Adrenal gland (tissue), 12 donors: ENCODE results near the gene DOCK6. TPM values are rescaled to one million over a fixed set of nuclear protein-coding genes. Genes with fewer than 3 reads are reported as not detected.
A peak's percentile ranks its signal among the peaks of the same experiment; 100 is the strongest.

Experiments used
- DNase-seq, 7 donors: peaks; one replicate each; pipeline ENCODE4 v3.0.0-alpha.2; 2019 to 2020
- H3K27ac ChIP-seq, 5 donors: fragments of 200-600 bp; sonication (generic) in 4 of 5; 1 replicate in 3 of 5; 2 replicates in 2 of 5; pipeline versions ENCODE4 v1.5.1 to v1.8.0; 2016 to 2020; ENCODE audit warnings: mild to moderate bottlenecking in 1 of 5
- H3K27me3 ChIP-seq: fragments of 200-600 bp; 2 replicates; pipeline ENCODE4 v1.8.0; 2021
- H3K36me3 ChIP-seq, 2 donors: fragments of 200-600 bp; replicated peaks in 1 of 2; 1 replicate in 1 of 2; 2 replicates in 1 of 2; pipeline versions ENCODE4 v1.5.1 to v1.8.0; 2018 to 2022
- H3K4me1 ChIP-seq, 2 donors: fragments of 200-600 bp; replicated peaks in 1 of 2; 1 replicate in 1 of 2; 2 replicates in 1 of 2; pipeline versions ENCODE4 v1.5.1 to v1.8.0; 2018 to 2021
- H3K4me3 ChIP-seq, 4 donors: fragments of 200-600 bp; sonication (generic) in 3 of 4; one replicate each; pipeline ENCODE4 v1.5.1; 2016 to 2018
- H3K9me3 ChIP-seq, 3 donors: fragments of 200-600 bp; sonication (generic) in 1 of 3; replicated peaks in 1 of 3; 1 replicate in 2 of 3; 2 replicates in 1 of 3; pipeline versions ENCODE4 v1.5.1 to v1.8.0; 2016 to 2021
- POLR2A ChIP-seq, 2 donors: fragments of 450-650 bp; IDR thresholded peaks; one replicate each; pipeline ENCODE4 v1.6.1; 2017; ENCODE audit warnings: antibody characterized with exemption in 2 of 2, mild to moderate bottlenecking in 2 of 2, moderate library complexity in 1 of 2
- WGBS, 4 donors: extraction: QIAGEN DNeasy Blood & Tissue Kit in 2 of 4; methylation state at CpG; one replicate each; pipeline versions ENCODE4 v1.1.5 to v1.1.7; 2013 to 2017; 5-methylcytosine and 5-hydroxymethylcytosine counted together
- intact Hi-C, 2 donors: fragments of 100-400 bp; cut with DNase I; formaldehyde crosslinking; loops; one replicate each; pipeline versions ENCODE4 v1.14.1 to v1.15.0; 2022 to 2023
- polyA plus RNA-seq, 3 donors: library from polyadenylated mRNA; stranded (reverse); fragments of 200-250 nt in 2 of 3; fragments of 350-450 nt in 1 of 3; fragmentation: Illumina TruSeq in 1 of 3; extraction: RNeasy Lipid Tissue Mini Kit (QIAGEN cat#74804) in 1 of 3; gene quantifications; one replicate each; pipeline ENCODE4 v1.2.3, GENCODE V29; 2013 to 2014
- total RNA-seq, 9 donors: library from RNA; depleted of rRNA in 4 of 9; stranded (reverse); fragments of >200 nt in 4 of 9; fragments of 120-200 nt in 1 of 9; fragmentation: NEBNext Ultra II Directional in 1 of 9; extraction: Animal tissue kit (Norgen Biotek cat#: 25700) in 1 of 9; gene quantifications; one replicate each; pipeline versions ENCODE4 v1.1.0 to v1.2.4, GENCODE V29; 2013 to 2023
- TF ChIP-seq, protein P1 (sequence below), 6 experiments: fragments of 450-650 bp in 4 of 6; fragments of 200-600 bp in 2 of 6; sonication (generic) in 1 of 6; IDR thresholded peaks; 1 replicate in 5 of 6; 2 replicates in 1 of 6; pipeline versions ENCODE4 v1.5.1 to v1.8.0; 2016 to 2021; ENCODE audit warnings: antibody characterized with exemption in 6 of 6, mild to moderate bottlenecking in 2 of 6, moderate library complexity in 1 of 6
- donor health status: healthy with polysubstance abuse.
- donor health status: Bipolar disorder and iron deficiency.
- donor health status: DM: yes; HTN: yes; CAD: no.
- donor health status: DM: no; HTN: no; CAD: no.
- donor health status: DM: no; HTN: no; CAD: no.
- donor health status: DM: yes; HTN: yes; CAD: no.

DOCK6 gene
- total and polyA plus RNA-seq, 12 donors: 4.5 to 152 (median 38.3) TPM

GRCh38 chr19:11171144-11171543 lies 91.2 kb downstream of the DOCK6 start:
- DNase-seq: peak in 5 of 7 donors; percentile 59 to 79 (median 72)
- H3K36me3 ChIP-seq: peaks cover 0 to 85% of the 10 kb centered on the region in 2 donors
- 34 to 58% (median 43%) methylated on average over 5 of the region's 5 CpGs for WGBS, 4 donors
- no peaks in the 10 kb centered on the region for H3K9me3 ChIP-seq
- H3K27me3 ChIP-seq: no peaks in the 10 kb centered on the region
- H3K4me3 ChIP-seq: no peak overlapping the region
- TF ChIP-seq POLR2A (IDR thresholded peaks at IDR 0.05): no peak
- TF ChIP-seq, protein P1, sequence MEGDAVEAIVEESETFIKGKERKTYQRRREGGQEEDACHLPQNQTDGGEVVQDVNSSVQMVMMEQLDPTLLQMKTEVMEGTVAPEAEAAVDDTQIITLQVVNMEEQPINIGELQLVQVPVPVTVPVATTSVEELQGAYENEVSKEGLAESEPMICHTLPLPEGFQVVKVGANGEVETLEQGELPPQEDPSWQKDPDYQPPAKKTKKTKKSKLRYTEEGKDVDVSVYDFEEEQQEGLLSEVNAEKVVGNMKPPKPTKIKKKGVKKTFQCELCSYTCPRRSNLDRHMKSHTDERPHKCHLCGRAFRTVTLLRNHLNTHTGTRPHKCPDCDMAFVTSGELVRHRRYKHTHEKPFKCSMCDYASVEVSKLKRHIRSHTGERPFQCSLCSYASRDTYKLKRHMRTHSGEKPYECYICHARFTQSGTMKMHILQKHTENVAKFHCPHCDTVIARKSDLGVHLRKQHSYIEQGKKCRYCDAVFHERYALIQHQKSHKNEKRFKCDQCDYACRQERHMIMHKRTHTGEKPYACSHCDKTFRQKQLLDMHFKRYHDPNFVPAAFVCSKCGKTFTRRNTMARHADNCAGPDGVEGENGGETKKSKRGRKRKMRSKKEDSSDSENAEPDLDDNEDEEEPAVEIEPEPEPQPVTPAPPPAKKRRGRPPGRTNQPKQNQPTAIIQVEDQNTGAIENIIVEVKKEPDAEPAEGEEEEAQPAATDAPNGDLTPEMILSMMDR (IDR thresholded peaks at IDR 0.05): no peak
- peak overlapping the region in 3 of 5 donors; percentile 13 to 74 (median 52) for H3K27ac ChIP-seq
- peaks cover 5 to 11% of the 10 kb centered on the region in 2 donors for H3K4me1 ChIP-seq
- intact Hi-C loops: no loop called here

- peaks cover 5 to 11% of the 10 kb centered on the region in 2 donors for H3K4me1 ChIP-seq
Observed at GRCh38 chr19:11169896-11170678, 92.2 kb downstream of the DOCK6 start.

GRCh38 chr19:11168568-11168967 lies 93.8 kb downstream of the DOCK6 start:
- intact Hi-C loops: no loop called here
- no peak overlapping the region for H3K27ac ChIP-seq
- H3K4me1 ChIP-seq: peaks cover 5 to 16% of the 10 kb centered on the region in 2 donors
- WGBS, 4 donors: 91 to 96% (median 92%) methylated on average over 2 to 7 of the region's 7 CpGs
- H3K36me3 ChIP-seq: peaks cover 0 to 61% of the 10 kb centered on the region in 2 donors
- no peak for TF ChIP-seq POLR2A (IDR thresholded peaks at IDR 0.05)
- TF ChIP-seq, protein P1 (IDR thresholded peaks at IDR 0.05): no peak
- no peaks in the 10 kb centered on the region for H3K27me3 ChIP-seq
- no peaks in the 10 kb centered on the region for H3K9me3 ChIP-seq
- no peak overlapping the region for H3K4me3 ChIP-seq
- no peak for DNase-seq

More at GRCh38 chr19:11169896-11170678, 92.2 kb downstream of the DOCK6 start:
- DNase-seq: no peak
- Histone ChIP-seq H3K27ac (peak overlapping the region in 3 of 5 donors; percentile 13 to 74 (median 52)), H3K27me3 (no peaks in the 10 kb centered on the region), H3K4me3 (no peak overlapping the region), H3K36me3 (peaks cover 0 to 76% of the 10 kb centered on the region in 2 donors), H3K9me3 (no peaks in the 10 kb centered on the region)
- 83 to 88% (median 85%) methylated on average over 16 to 31 of the region's 31 CpGs for WGBS, 4 donors
- TF ChIP-seq POLR2A (IDR thresholded peaks at IDR 0.05): no peak
- TF ChIP-seq, protein P1 (IDR thresholded peaks at IDR 0.05): no peak
- intact Hi-C loops: no loop called here

DNA sequence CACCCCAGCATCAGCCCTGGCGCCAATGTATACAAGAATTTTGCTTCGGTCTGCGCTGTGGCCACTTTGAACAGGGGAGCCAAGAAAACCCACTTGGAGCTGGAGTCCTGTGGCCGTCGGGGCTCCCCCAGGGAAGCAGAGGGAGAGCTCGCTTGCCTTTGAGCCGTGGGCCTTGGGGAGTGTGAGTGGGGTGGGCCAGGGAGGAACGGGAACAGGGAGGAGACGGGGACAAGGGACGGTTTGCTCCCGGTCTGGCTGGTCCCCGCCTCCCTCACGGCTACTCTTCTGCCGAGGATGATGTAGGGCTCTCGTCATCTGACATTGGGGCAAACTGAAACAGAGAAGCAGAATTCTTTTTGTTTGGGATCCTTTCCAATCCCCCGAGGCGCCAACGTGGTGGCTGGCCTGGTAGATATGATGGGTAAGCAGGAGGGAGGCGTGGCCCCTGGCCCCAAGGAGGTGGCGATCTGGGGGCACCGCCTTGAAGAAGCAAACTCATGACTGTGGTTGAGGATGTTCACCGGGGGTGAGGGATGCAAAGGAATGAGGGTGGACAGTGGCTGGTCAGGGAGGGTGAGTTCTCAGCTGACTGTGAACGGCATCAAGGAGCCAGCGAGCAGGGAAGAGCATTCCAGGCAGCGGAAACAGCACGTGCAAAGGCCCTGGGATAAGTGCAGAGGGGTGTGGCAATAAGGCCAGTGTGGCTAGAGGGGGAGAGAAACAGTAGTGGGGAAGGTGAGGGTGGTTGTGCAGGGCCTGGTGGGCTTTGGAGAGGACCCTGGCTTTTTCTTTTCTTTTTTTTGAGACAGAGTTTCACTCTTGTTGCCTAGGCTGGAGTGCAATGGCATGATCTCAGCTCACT lies 95.8 kb downstream of the DOCK6 start:
- Histone ChIP-seq H3K4me1 (peaks cover 5 to 16% of the 10 kb centered on the region in 2 donors), H3K36me3 (peaks cover 0 to 47% of the 10 kb centered on the region in 2 donors), H3K4me3 (no peak overlapping the region), H3K9me3 (no peaks in the 10 kb centered on the region), H3K27me3 (no peaks in the 10 kb centered on the region), H3K27ac (peak overlapping the region in 2 of 5 donors; percentile 67 to 81)
- no peak for DNase-seq
- TF ChIP-seq, protein P1 (IDR thresholded peaks at IDR 0.05): no peak
- no peak for TF ChIP-seq POLR2A (IDR thresholded peaks at IDR 0.05)
- intact Hi-C loops: no loop called here
- WGBS, 4 donors: 80 to 87% (median 84%) methylated on average over 26 of the region's 26 CpGs
